SK-N-SH (cell line): ENCODE measurements around the gene BMP5.

Experiments
- CTCF ChIP-seq: fragments of 200-600 bp; sonication (generic); IDR thresholded peaks from 2 replicates; pipeline ENCODE4 v1.6.1; 2017; ENCODE audit warnings: antibody characterized with exemption, mild to moderate bottlenecking, moderate library complexity
- TCF12 ChIP-seq: IDR thresholded peaks from 2 replicates; pipeline ENCODE4 v1.4.0; 2012

DNA sequence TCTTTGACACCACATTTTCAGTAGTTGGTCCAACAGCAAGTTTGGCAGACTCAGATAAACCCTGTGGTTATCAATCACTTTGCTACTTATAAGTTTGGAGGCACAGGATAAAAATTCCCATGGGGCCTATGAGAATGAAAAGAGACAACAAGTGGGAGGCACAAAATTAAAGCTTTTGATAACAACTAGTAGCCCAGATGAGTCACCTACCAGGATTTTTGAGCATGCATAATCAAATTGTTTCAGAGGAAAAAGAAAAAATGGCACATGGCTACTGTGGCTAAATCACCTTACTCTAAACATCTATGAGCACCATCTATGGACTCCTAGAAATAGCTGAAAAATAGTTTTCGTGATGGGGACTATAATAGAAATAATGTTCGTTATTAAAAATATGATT lies 40.8 kb upstream of the BMP5 start:
- no peak for TF ChIP-seq CTCF
- no peak for TF ChIP-seq TCF12
